ENCODE results near the gene TCF4. TPM values are rescaled to one million over a fixed set of nuclear protein-coding genes. Genes with fewer than 3 reads are reported as not detected.

Gene TCF4
- total RNA-seq, 8 experiments from 2014 or later, result 21.1 to 102 (median 47.2) TPM

GRCh38 chr18:55551227-55551626 lies 36.8 kb downstream of the TCF4 start:
- ATAC-seq (replicated peaks in 6 of 8), result no peak
- Histone ChIP-seq H3K27ac (no peak overlapping the region), H3K4me1 (replicated peaks in 1 of 2) (peaks cover 20 to 24% of the 10 kb centered on the region in 2 donors), H3K4me3 (no peak overlapping the region)
- 97 to 100% (median 100%) methylated on average over 3 to 8 of the region's 8 CpGs; no CpG with 5 or more reads in 4 of the 10 experiments for WGBS, 10 experiments
- in situ Hi-C loops (cut with MboI; ENCODE audit: low pct_unique_long_range_greater_than_20kb in 2 of 9, low sequenced_read_pairs in 9 of 9, unreplicated experiment in 9 of 9), result no loop called here

DNA sequence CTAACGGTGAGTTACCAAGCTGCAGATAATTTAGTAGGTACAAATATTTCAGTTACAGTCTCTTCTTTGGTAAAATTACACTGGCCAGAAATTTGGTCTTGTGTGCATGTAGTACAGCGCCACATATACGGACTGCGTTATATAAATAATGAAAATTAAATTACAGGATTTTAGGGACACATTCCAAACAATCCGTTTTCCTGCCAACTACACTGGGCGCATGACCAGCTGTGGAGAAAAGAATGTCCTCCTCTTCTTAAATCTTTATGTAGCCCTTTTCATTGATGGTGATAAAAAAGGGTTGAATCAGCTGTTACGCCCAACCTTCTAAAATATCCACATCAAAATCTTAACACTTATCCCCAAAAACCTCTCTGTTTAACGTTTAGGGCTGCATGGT lies 37.5 kb downstream of the TCF4 start:
- 67 to 100% (median 88%) methylated on average over 1 to 8 of the region's 8 CpGs for WGBS, 10 experiments
- Histone ChIP-seq H3K4me1 (replicated peaks in 1 of 2) (peaks cover 20 to 24% of the 10 kb centered on the region in 2 donors), H3K27ac (no peak overlapping the region), H3K4me3 (no peak overlapping the region)
- in situ Hi-C loops (cut with MboI; ENCODE audit: low pct_unique_long_range_greater_than_20kb in 2 of 9, low sequenced_read_pairs in 9 of 9, unreplicated experiment in 9 of 9), result no loop called here
- ATAC-seq (replicated peaks in 6 of 8), result no peak

- Histone ChIP-seq H3K4me1 (replicated peaks in 1 of 2) (peaks cover 20 to 24% of the 10 kb centered on the region in 2 donors), H3K27ac (no peak overlapping the region), H3K4me3 (no peak overlapping the region)
- WGBS, 10 experiments, result 86 to 100% (median 97%) methylated on average over 1 to 5 of the region's 5 CpGs; no CpG with 5 or more reads in 1 of the 10 experiments
- peak in 1 of 8 experiments; percentile 33 for ATAC-seq (replicated peaks in 6 of 8)
- in situ Hi-C loops (cut with MboI; ENCODE audit: low pct_unique_long_range_greater_than_20kb in 2 of 9, low sequenced_read_pairs in 9 of 9, unreplicated experiment in 9 of 9), result no loop called here
Measured at GRCh38 chr18:55549474-55550104, 38.4 kb downstream of the TCF4 start.

- WGBS, 10 experiments, result 27 to 86% (median 46%) methylated on average over 1 to 5 of the region's 5 CpGs; no CpG with 5 or more reads in 3 of the 10 experiments
- in situ Hi-C loops (cut with MboI; ENCODE audit: low pct_unique_long_range_greater_than_20kb in 2 of 9, low sequenced_read_pairs in 9 of 9, unreplicated experiment in 9 of 9), result no loop called here
- peak in 1 of 8 experiments; percentile 42 for ATAC-seq (replicated peaks in 6 of 8)
- H3K4me1 ChIP-seq (replicated peaks in 1 of 2), result peaks cover 20 to 28% of the 10 kb centered on the region in 2 donors
- H3K27ac ChIP-seq, result no peak overlapping the region
- no peak overlapping the region for H3K4me3 ChIP-seq
Measured at GRCh38 chr18:55547705-55548056, 40.3 kb downstream of the TCF4 start.

DNA sequence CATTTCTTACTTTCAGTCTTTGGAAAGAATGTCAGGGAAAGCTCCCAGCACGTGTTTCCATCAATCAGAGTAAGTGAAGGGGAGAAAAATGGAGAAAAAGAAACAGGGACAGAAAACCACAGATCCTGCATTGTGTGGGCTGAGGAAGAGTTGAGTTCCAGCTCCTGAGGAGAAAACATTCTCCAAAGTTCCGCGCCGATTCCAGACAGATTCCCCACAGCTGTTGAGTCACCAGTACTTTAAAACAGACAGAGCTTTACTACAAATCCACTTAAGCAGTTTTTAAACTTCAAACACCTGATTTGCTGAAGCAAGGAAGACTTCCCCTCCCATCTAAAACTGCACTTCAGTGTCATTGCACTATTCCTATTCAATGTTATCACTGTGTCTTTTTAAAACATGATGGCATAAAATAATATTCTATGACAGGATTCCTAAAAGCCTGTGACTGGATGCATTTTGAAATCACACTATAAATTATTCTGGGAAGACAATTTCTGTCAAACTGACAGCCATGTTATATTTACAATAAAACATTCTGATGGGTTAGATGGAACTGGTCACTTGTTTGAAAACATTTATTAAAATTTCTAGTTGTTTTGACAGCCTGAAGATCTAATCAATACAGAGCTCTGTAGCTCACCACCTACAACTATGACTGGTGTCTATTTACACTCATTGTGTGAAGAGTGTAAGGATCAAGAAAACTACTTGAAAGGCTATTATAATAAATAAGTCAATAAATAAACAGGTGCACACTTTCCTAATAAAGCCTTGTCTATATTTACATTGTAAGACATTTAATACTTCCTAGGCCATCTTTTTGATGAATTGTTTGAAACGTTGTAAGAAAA lies 40.9 kb downstream of the TCF4 start:
- Histone ChIP-seq H3K4me1 (replicated peaks in 1 of 2) (peaks cover 20 to 28% of the 10 kb centered on the region in 2 donors), H3K4me3 (no peak overlapping the region), H3K27ac (no peak overlapping the region)
- in situ Hi-C loops (cut with MboI; ENCODE audit: low pct_unique_long_range_greater_than_20kb in 2 of 9, low sequenced_read_pairs in 9 of 9, unreplicated experiment in 9 of 9), result no loop called here
- WGBS, 10 experiments, result 0 to 71% (median 10%) methylated on average over 1 to 5 of the region's 5 CpGs; no CpG with 5 or more reads in 2 of the 10 experiments
- ATAC-seq (replicated peaks in 6 of 8), result peak in 6 of 8 experiments; percentile 25 to 45 (median 34)

GRCh38 chr18:55544014-55544413 lies 44.0 kb downstream of the TCF4 start:
- WGBS, 10 experiments, result 25 to 100% (median 80%) methylated on average over 1 of the region's 1 CpG; no CpG with 5 or more reads in 1 of the 10 experiments
- Histone ChIP-seq H3K4me1 (replicated peaks in 1 of 2) (peaks cover 15 to 28% of the 10 kb centered on the region in 2 donors), H3K27ac (no peak overlapping the region), H3K4me3 (no peak overlapping the region)
- ATAC-seq (replicated peaks in 6 of 8), result peak in 1 of 8 experiments; percentile 18
- in situ Hi-C loops (cut with MboI; ENCODE audit: low pct_unique_long_range_greater_than_20kb in 2 of 9, low sequenced_read_pairs in 9 of 9, unreplicated experiment in 9 of 9), result no loop called here

GRCh38 chr18:55543130-55543704 lies 44.8 kb downstream of the TCF4 start:
- Histone ChIP-seq H3K4me1 (replicated peaks in 1 of 2) (peaks cover 15 to 23% of the 10 kb centered on the region in 2 donors), H3K27ac (no peak overlapping the region), H3K4me3 (no peak overlapping the region)
- WGBS, 10 experiments, result 20 to 83% (median 73%) methylated on average over 1 to 2 of the region's 2 CpGs
- no peak for ATAC-seq (replicated peaks in 6 of 8)
- in situ Hi-C loops (cut with MboI; ENCODE audit: low pct_unique_long_range_greater_than_20kb in 2 of 9, low sequenced_read_pairs in 9 of 9, unreplicated experiment in 9 of 9), result no loop called here

DNA sequence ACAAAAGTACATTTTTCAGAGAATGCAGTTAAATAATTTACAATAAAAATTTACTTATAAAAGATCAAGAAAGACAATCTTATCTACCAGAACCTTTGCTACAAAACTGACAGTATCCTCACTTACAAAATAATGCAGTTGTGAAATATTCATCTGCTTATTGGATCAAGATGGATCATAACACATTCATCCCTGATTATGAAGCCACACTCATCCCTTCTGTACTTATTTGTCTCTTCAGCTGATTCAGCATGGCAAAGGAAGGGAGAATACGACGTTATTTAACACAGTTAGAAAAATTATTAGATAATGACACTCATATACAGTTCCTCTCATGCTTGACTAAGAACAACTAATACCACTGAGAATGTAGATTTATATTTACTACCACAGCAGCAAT lies 46.4 kb downstream of the TCF4 start:
- ATAC-seq (replicated peaks in 6 of 8), result no peak
- in situ Hi-C loops (cut with MboI; ENCODE audit: low pct_unique_long_range_greater_than_20kb in 2 of 9, low sequenced_read_pairs in 9 of 9, unreplicated experiment in 9 of 9), result no loop called here
- Histone ChIP-seq H3K4me3 (no peak overlapping the region), H3K27ac (no peak overlapping the region), H3K4me1 (replicated peaks in 1 of 2) (peaks cover 11 to 17% of the 10 kb centered on the region in 2 donors)
- 9 to 100% (median 85%) methylated on average over 2 of the region's 2 CpGs; no CpG with 5 or more reads in 1 of the 10 experiments for WGBS, 10 experiments

- Histone ChIP-seq H3K4me3 (no peak overlapping the region), H3K27ac (no peak overlapping the region), H3K4me1 (replicated peaks in 1 of 2) (peaks cover 11 to 20% of the 10 kb centered on the region in 2 donors)
- in situ Hi-C loops (cut with MboI; ENCODE audit: low pct_unique_long_range_greater_than_20kb in 2 of 9, low sequenced_read_pairs in 9 of 9, unreplicated experiment in 9 of 9), result no loop called here
- ATAC-seq (replicated peaks in 6 of 8), result no peak
Measured at GRCh38 chr18:55539240-55539639, 48.8 kb downstream of the TCF4 start.

DNA sequence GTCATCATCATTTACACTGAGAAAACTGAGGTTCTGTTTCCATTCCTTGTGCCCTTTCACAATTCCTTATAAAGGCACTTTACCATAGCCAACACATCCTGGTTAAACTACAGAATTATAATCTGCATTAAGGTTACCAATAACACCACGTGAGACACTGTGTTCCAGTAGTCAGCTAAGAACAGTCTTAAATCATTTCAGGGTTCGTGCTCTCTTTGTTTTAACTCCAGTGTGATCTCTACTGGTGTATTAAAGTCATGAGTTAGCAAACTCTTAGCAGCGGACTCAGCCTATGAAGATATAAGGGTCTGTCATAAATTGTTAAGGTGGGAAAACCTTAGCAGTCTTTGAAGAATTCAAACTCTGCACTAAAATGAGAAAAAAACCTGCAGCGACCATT lies 53.0 kb downstream of the TCF4 start:
- 46 to 100% (median 84%) methylated on average over 2 to 4 of the region's 4 CpGs for WGBS, 10 experiments
- in situ Hi-C loops (cut with MboI; ENCODE audit: low pct_unique_long_range_greater_than_20kb in 2 of 9, low sequenced_read_pairs in 9 of 9, unreplicated experiment in 9 of 9), result no loop called here
- ATAC-seq (replicated peaks in 6 of 8), result peak in 2 of 8 experiments; percentile 22 to 25

GRCh38 chr18:55534547-55534946 lies 53.4 kb downstream of the TCF4 start:
- 50 to 100% (median 68%) methylated on average over 1 to 3 of the region's 3 CpGs; no CpG with 5 or more reads in 1 of the 10 experiments for WGBS, 10 experiments
- H3K4me1 ChIP-seq (replicated peaks in 1 of 2), result peaks cover 11 to 25% of the 10 kb centered on the region in 2 donors
- no peak overlapping the region for H3K4me3 ChIP-seq
- H3K27ac ChIP-seq, result no peak overlapping the region
- in situ Hi-C loops (cut with MboI; ENCODE audit: low pct_unique_long_range_greater_than_20kb in 2 of 9, low sequenced_read_pairs in 9 of 9, unreplicated experiment in 9 of 9), result no loop called here
- ATAC-seq (replicated peaks in 6 of 8), result no peak

More for the DNA sequence above, 53.0 kb downstream of the TCF4 start:
- Histone ChIP-seq H3K27ac (no peak overlapping the region), H3K4me1 (replicated peaks in 1 of 2) (peaks cover 11 to 22% of the 10 kb centered on the region in 2 donors), H3K4me3 (no peak overlapping the region)

- 24 to 100% (median 78%) methylated on average over 1 to 5 of the region's 5 CpGs; no CpG with 5 or more reads in 1 of the 10 experiments for WGBS, 10 experiments
- Histone ChIP-seq H3K4me1 (replicated peaks in 1 of 2) (peaks cover 0 to 15% of the 10 kb centered on the region in 2 donors), H3K4me3 (no peak overlapping the region), H3K27ac (no peak overlapping the region)
- ATAC-seq (replicated peaks in 6 of 8), result no peak
- in situ Hi-C loops (cut with MboI; ENCODE audit: low pct_unique_long_range_greater_than_20kb in 2 of 9, low sequenced_read_pairs in 9 of 9, unreplicated experiment in 9 of 9), result no loop called here
Measured at GRCh38 chr18:55530166-55530565, 57.8 kb downstream of the TCF4 start.

DNA sequence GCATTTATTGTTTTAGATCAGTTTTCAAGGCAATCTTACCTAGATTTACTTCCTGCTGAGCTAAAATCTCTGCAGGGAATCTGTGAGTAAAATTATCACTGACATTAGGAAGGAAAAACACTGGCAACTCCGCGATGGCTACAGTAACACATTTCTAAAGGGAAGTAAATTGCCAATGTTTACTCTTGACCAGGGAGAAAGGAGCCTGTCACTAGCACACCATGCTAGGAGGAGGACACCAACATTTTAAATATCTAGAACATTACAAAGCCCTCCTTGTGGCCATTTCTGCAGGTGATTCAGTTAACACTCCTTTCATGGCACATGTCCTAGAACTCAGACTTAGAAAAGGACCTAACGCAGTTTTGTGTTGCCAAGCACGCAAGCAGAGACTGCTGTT lies 58.4 kb downstream of the TCF4 start:
- in situ Hi-C loops (cut with MboI; ENCODE audit: low pct_unique_long_range_greater_than_20kb in 2 of 9, low sequenced_read_pairs in 9 of 9, unreplicated experiment in 9 of 9), result no loop called here
- ATAC-seq (replicated peaks in 6 of 8), result no peak
- H3K4me1 ChIP-seq (replicated peaks in 1 of 2), result peaks cover 5 to 15% of the 10 kb centered on the region in 2 donors
- H3K27ac ChIP-seq, result no peak overlapping the region
- WGBS, 10 experiments, result 66 to 100% (median 82%) methylated on average over 1 to 4 of the region's 4 CpGs; no CpG with 5 or more reads in 2 of the 10 experiments
- no peak overlapping the region for H3K4me3 ChIP-seq
